Type B pancreatic cell (in vitro differentiated cells): ENCODE results near the gene CCDC116. TPM values are rescaled to one million over a fixed set of nuclear protein-coding genes. Genes with fewer than 3 reads are reported as not detected.

Source experiments
- DNase-seq: peaks from one replicate; pipeline ENCODE4 v3.0.0; 2021; ENCODE audit warnings: mixed read lengths; ENCODE audit not compliant: unreplicated experiment; ENCODE audit errors: extremely low spot score
- H3K27ac Mint-ChIP-seq: 2 replicates; pipeline ENCODE4 v1.8.0; 2021; ENCODE audit warnings: mild to moderate bottlenecking, mixed read lengths
- H3K27me3 Mint-ChIP-seq: 2 replicates; pipeline ENCODE4 v1.8.0; 2021; ENCODE audit warnings: mixed read lengths
- H3K36me3 Mint-ChIP-seq: 2 replicates; pipeline ENCODE4 v1.8.0; 2021; ENCODE audit warnings: mixed read lengths
- H3K4me1 Mint-ChIP-seq: one replicate; pipeline ENCODE4 v1.8.0; 2021; ENCODE audit warnings: mixed read lengths; ENCODE audit not compliant: unreplicated experiment
- H3K4me3 Mint-ChIP-seq: 2 replicates; pipeline ENCODE4 v1.8.0; 2021; ENCODE audit warnings: mild to moderate bottlenecking, mixed read lengths
- H3K9me3 Mint-ChIP-seq: 2 replicates; pipeline ENCODE4 v1.8.0; 2021; ENCODE audit warnings: mixed read lengths
- microRNA-seq: library from miRNA; unstranded; fragments of <30 nt; microRNA quantifications from one replicate; pipeline ENCODE4, GENCODE V29; 2020
- total RNA-seq: library from RNA; stranded (reverse); gene quantifications from 2 replicates; pipeline ENCODE4 v1.2.1, GENCODE V29; 2021; ENCODE audit warnings: low replicate concordance
- TF ChIP-seq, protein P1 (sequence below): fragments of 200-600 bp; sonication (generic); conservative IDR thresholded peaks from 2 replicates; pipeline ENCODE4 v1.5.0; 2021; ENCODE audit warnings: antibody characterized with exemption, mild to moderate bottlenecking

CCDC116 gene
- total RNA-seq, 1 donor from 2014 or later, result 0.87 TPM

- no peaks in the 10 kb centered on the region for H3K4me1 Mint-ChIP-seq
- H3K9me3 Mint-ChIP-seq, result no peaks in the 10 kb centered on the region
- TF ChIP-seq, protein P1, sequence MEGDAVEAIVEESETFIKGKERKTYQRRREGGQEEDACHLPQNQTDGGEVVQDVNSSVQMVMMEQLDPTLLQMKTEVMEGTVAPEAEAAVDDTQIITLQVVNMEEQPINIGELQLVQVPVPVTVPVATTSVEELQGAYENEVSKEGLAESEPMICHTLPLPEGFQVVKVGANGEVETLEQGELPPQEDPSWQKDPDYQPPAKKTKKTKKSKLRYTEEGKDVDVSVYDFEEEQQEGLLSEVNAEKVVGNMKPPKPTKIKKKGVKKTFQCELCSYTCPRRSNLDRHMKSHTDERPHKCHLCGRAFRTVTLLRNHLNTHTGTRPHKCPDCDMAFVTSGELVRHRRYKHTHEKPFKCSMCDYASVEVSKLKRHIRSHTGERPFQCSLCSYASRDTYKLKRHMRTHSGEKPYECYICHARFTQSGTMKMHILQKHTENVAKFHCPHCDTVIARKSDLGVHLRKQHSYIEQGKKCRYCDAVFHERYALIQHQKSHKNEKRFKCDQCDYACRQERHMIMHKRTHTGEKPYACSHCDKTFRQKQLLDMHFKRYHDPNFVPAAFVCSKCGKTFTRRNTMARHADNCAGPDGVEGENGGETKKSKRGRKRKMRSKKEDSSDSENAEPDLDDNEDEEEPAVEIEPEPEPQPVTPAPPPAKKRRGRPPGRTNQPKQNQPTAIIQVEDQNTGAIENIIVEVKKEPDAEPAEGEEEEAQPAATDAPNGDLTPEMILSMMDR, result no peak
- no peak overlapping the region for H3K4me3 Mint-ChIP-seq
- H3K27ac Mint-ChIP-seq, result no peak overlapping the region
- H3K36me3 Mint-ChIP-seq, result peaks cover 6% of the 10 kb centered on the region
- H3K27me3 Mint-ChIP-seq, result no peaks in the 10 kb centered on the region
- DNase-seq, result no peak
These were observed 50.0 kb downstream of the CCDC116 start for GRCh38 chr22:21682385-21683175.

GRCh38 chr22:21683401-21683811, 50.8 kb downstream of the CCDC116 start:
- no peak for DNase-seq
- H3K36me3 Mint-ChIP-seq, result peaks cover 2% of the 10 kb centered on the region
- H3K27ac Mint-ChIP-seq, result no peak overlapping the region
- H3K27me3 Mint-ChIP-seq, result no peaks in the 10 kb centered on the region
- no peak overlapping the region for H3K4me3 Mint-ChIP-seq
- H3K9me3 Mint-ChIP-seq, result no peaks in the 10 kb centered on the region
- TF ChIP-seq, protein P1, result no peak
- no peaks in the 10 kb centered on the region for H3K4me1 Mint-ChIP-seq

DNA sequence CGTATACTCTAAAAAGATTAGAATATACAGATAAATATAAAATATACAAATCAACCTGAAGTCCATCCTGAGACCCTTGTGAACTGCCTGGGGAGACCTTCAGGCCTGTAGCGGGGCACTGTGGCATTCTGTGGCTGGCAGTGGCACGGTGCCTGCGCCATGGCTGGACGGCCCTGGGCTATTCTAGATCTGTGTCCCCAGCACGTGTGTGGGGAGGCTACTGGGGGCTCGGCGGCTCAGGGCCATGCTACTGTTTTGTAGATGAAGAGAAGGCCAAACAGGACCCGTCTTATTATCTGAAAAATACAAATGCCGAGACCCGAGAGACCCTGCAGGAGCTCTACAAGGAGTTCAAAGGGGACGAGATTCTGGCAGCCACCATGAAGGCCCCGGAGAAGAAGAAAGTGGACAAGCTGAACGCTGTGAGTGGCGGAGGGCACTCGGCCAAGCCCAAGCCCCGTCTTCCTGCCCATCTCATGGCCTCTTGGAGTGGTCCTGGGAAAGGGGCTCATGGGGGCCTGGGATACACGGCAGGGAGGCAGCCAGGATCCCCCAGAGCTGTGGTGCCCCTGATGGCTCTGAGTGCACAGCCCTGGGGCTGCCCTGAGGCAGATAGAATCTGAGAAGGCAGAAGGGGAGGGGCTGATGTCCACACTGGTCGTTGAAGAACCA, 52.1 kb downstream of the CCDC116 start:
- H3K36me3 Mint-ChIP-seq, result peaks cover 2% of the 10 kb centered on the region
- no peak overlapping the region for H3K27ac Mint-ChIP-seq
- H3K27me3 Mint-ChIP-seq, result no peaks in the 10 kb centered on the region
- no peaks in the 10 kb centered on the region for H3K9me3 Mint-ChIP-seq
- H3K4me3 Mint-ChIP-seq, result no peak overlapping the region
- DNase-seq, result no peak
- TF ChIP-seq, protein P1, result no peak
- no peaks in the 10 kb centered on the region for H3K4me1 Mint-ChIP-seq

GRCh38 chr22:21685164-21685513, 52.6 kb downstream of the CCDC116 start:
- peaks cover 3% of the 10 kb centered on the region for H3K36me3 Mint-ChIP-seq
- no peaks in the 10 kb centered on the region for H3K4me1 Mint-ChIP-seq
- no peaks in the 10 kb centered on the region for H3K27me3 Mint-ChIP-seq
- no peak overlapping the region for H3K4me3 Mint-ChIP-seq
- no peak overlapping the region for H3K27ac Mint-ChIP-seq
- TF ChIP-seq, protein P1, result no peak
- no peaks in the 10 kb centered on the region for H3K9me3 Mint-ChIP-seq
- no peak for DNase-seq

DNA sequence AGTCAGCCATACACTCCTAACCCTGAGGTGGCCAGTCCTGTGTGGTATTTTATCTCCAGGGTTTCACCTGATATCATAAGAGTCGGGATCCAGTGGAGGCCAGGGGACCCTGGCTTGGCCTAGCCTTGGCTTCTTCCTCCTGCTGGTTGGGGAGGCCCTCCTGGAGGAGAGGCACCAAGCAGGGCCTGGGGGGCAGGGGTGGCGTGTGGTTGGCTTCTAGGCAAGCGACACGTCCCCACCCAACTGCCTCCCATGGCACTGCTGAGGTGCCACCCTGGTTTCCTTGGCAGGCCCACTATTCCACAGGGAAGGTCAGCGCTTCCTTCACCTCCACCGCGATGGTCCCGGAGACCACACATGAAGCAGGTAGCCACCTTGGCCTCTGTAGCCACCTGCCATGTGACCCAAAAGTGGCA, 53.6 kb downstream of the CCDC116 start:
- TF ChIP-seq, protein P1, result no peak
- H3K4me1 Mint-ChIP-seq, result no peaks in the 10 kb centered on the region
- no peak overlapping the region for H3K27ac Mint-ChIP-seq
- H3K9me3 Mint-ChIP-seq, result no peaks in the 10 kb centered on the region
- peaks cover 7% of the 10 kb centered on the region for H3K36me3 Mint-ChIP-seq
- no peaks in the 10 kb centered on the region for H3K27me3 Mint-ChIP-seq
- no peak overlapping the region for H3K4me3 Mint-ChIP-seq
- DNase-seq, result no peak

Small RNA genes lying within 50 kb of the gene (microRNA-seq; reads per million reads assigned to microRNA genes)
- gene MIR130B, result 4,952 reads per million, percentile 92 among the genes with 10 or more reads in this experiment
- gene MIR301B, result 82.6 reads per million, percentile 61 among the genes with 10 or more reads in this experiment

Other genes starting within 250 kb of the CCDC116 start
- gene RIMBP3B, start 249.0 kb upstream of the CCDC116 start, total RNA-seq, result 0.29 TPM in 1 of 2 replicates, not detected in the other
- 36.1 and 65.5 TPM in 2 replicates for gene HIC2, start 215.4 kb upstream of the CCDC116 start, total RNA-seq
- gene TMEM191C, start 165.4 kb upstream of the CCDC116 start, total RNA-seq, result 6.8 and 20.2 TPM in 2 replicates
- gene RIMBP3C, start 81.3 kb upstream of the CCDC116 start, total RNA-seq, result 0.17 and 0.34 TPM in 2 replicates
- 60.8 and 63.1 TPM in 2 replicates for gene UBE2L3, start 65.0 kb upstream of the CCDC116 start, total RNA-seq
- gene YDJC, start 2.7 kb upstream of the CCDC116 start, total RNA-seq, result 20.7 and 24.5 TPM in 2 replicates
- 56.3 and 56.5 TPM in 2 replicates for gene SDF2L1, start 9.5 kb downstream of the CCDC116 start, total RNA-seq
- 41.1 and 49.2 TPM in 2 replicates for gene PPIL2, start 33.3 kb downstream of the CCDC116 start, total RNA-seq
- 7.8 and 19.3 TPM in 2 replicates for gene YPEL1, start 103.0 kb downstream of the CCDC116 start, total RNA-seq
- 112 and 130 TPM in 2 replicates for gene MAPK1, start 234.9 kb downstream of the CCDC116 start, total RNA-seq